ENCODE measurements around the gene BET1L.

DNA sequence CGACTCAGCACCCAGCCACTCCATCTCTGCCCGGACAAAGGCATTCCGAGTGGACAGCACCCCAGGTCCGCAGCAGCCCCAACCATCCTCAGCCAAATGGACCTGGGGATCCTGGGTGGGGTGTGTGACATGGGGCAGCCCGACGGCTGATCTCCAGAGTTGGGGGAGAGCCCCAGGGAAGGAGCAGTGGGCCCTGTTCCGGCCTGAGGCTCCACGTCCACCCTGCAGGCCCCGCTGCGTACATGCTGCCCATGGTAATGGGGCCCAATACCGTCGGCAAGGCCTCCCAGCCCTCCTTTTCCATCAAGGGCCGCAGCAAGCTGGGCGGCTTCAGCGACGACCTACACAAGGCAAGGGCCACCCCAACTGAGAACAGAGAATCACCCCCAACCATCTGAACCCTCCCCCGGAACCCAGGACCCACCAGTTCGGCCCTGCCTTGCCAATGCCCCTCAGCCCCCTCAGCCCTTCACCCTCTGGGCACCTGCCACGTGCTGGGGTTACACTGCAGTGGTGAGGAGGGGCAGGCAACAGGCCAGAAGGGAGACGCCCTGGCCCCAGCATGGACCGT is 8.9 kb downstream of the BET1L start:
- TF ChIP-seq POLR2AphosphoS5 (IDR thresholded peaks at IDR 0.05; ENCODE audit: low read depth, low read length): no peak
- TF ChIP-seq TAF1 (IDR thresholded peaks at IDR 0.05; ENCODE audit: borderline replicate concordance, insufficient read depth, low read length): no peak
- TF ChIP-seq, protein P1, sequence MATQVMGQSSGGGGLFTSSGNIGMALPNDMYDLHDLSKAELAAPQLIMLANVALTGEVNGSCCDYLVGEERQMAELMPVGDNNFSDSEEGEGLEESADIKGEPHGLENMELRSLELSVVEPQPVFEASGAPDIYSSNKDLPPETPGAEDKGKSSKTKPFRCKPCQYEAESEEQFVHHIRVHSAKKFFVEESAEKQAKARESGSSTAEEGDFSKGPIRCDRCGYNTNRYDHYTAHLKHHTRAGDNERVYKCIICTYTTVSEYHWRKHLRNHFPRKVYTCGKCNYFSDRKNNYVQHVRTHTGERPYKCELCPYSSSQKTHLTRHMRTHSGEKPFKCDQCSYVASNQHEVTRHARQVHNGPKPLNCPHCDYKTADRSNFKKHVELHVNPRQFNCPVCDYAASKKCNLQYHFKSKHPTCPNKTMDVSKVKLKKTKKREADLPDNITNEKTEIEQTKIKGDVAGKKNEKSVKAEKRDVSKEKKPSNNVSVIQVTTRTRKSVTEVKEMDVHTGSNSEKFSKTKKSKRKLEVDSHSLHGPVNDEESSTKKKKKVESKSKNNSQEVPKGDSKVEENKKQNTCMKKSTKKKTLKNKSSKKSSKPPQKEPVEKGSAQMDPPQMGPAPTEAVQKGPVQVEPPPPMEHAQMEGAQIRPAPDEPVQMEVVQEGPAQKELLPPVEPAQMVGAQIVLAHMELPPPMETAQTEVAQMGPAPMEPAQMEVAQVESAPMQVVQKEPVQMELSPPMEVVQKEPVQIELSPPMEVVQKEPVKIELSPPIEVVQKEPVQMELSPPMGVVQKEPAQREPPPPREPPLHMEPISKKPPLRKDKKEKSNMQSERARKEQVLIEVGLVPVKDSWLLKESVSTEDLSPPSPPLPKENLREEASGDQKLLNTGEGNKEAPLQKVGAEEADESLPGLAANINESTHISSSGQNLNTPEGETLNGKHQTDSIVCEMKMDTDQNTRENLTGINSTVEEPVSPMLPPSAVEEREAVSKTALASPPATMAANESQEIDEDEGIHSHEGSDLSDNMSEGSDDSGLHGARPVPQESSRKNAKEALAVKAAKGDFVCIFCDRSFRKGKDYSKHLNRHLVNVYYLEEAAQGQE (IDR thresholded peaks at IDR 0.05; ENCODE audit: insufficient read depth in 1 of 2, low read depth in 2 of 2, low read length in 2 of 2): no peak

Measured in PFSK-1 (cell line).